ENCODE data around the gene LEFTY1. TPM values are rescaled to one million over a fixed set of nuclear protein-coding genes. Genes with fewer than 3 reads are reported as not detected.

Gene LEFTY1, protein sequence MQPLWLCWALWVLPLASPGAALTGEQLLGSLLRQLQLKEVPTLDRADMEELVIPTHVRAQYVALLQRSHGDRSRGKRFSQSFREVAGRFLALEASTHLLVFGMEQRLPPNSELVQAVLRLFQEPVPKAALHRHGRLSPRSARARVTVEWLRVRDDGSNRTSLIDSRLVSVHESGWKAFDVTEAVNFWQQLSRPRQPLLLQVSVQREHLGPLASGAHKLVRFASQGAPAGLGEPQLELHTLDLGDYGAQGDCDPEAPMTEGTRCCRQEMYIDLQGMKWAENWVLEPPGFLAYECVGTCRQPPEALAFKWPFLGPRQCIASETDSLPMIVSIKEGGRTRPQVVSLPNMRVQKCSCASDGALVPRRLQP
- not detected in 2 replicates for total RNA-seq

DNA sequence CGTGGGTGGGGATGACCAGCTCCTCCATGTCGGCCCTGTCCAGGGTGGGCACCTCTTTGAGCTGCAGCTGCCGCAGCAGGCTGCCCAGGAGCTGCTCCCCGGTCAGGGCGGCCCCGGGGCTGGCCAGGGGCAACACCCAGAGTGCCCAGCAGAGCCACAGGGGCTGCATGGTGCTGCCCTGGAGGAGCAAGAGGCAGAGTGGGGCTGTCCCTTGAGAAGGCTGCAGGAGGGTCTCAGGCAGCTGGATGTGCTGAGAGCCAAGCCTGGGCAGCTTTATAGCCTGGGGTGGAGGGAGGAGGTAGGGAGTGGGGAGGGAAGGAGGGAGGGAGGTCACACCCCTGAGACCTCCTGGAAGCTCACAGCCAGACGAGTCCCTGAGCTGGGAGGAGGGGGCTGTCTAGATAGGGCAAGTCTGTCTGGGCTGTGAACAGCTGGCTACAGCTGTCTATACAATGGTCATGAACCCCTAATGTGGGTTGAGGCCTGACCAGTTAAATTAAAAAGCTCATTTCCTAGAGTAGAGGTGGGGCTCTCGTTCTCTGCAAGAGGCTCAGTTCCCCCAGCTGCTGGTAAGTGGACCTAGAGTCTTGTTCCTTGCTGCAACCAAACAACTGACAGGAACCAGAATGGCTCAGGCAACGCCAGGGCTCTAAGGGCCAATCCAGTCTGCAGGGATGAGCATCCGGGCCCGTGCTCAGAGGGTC, at the start of gene LEFTY1:
LEFTY1 (minus strand) TSS at position 249 of the 704 bp plus-strand sequence; CDS start at position 169, 80 bp downstream.

DNA sequence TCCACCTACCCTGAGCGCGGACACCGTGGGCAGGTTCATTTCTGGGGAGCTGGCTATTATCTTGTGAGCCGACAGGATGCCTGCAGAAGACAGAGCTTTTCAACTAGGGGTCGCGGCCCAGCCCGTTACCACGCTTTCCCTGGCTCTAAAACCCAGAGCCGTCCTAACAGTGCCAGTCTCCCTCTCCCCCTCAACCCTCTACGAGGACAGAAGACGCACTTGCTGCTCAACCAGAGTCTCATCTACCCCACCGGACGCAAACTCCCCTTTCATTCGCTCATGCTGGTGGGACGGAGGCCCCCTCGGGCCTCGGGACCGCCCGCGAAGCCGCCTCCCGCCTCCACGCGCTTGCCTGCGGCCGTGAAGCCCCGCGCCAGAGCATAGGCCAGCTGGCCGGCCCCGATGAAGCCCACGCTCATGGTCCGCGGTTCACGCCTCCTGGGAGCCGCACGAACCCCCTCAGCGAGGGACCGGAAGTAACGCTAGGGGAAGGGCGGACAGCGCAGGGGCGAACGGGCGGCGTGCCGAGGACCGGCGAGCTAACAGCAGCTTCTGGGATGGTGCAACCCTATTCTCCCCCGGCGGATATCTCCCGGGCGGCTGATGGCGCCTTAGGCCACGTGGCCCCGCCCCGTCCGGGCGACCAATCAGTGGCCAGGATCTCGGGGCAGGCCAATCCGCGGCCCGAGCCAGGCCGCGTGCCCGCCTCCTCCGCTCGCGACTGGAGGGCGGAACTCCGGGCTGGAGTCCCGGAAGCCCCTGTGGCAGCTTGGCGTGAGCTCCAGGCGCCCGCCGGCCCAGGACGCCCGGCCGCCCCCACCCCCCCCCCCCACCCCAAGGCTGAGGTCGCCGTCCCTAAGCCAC, 35.0 kb upstream of the LEFTY1 start, which contains the start of gene PYCR2:
PYCR2 (minus strand) TSS at position 559 of the 864 bp plus-strand sequence; CDS start at position 419, 140 bp downstream.

DNA sequence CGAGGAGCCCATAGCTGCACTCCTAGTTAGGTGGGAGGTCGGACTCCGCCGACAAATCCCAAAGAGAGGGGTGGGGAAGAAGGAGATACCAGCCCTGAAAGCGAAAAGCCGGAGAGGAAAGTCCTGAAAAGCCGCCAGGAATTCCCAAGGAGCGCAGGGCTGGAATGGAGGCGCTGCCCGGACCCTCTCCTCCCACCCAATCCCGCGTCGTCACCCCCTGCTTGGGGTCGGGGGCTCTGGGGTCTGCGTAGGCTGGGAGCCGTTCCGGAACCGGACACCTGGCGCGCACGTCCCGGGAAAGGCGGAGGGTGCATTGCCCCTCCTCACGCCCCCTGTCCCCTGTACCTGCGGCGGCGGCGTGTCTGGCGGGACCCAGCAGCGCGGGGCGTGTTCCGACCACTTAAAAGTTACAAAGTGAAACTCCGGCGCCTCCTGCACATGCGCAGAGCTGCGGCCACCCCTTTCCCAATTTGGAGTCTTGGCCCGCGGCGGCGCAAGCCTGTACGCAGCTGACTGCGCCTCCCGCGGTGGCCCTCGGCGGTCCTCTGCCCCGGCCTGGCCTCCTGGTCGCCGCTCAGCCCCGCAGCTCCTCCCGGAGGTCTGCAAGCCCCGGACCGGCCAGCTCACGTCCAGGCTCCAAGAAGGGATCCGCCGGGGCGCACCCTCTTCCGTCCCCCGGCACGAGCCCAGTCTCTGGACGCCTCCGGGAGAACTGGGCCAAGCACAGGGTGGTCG, 6.8 kb downstream of the LEFTY1 start, which contains the start of gene TMEM63A:
TMEM63A (minus strand) TSS at position 422 of the 735 bp plus-strand sequence. CDS start 4,800 bp downstream, outside the sequence.

Other genes with a start within 250 kb of the LEFTY1 start
- 54.0 and 82.1 TPM in 2 replicates for gene ENAH, start 236.0 kb downstream of the LEFTY1 start, total RNA-seq
- gene SRP9, start 111.3 kb downstream of the LEFTY1 start, total RNA-seq = 274 and 305 TPM in 2 replicates
- 21.9 and 73.9 TPM in 2 replicates for gene EPHX1, start 79.0 kb downstream of the LEFTY1 start, total RNA-seq
- gene TMEM63A, start 6.8 kb downstream of the LEFTY1 start, total RNA-seq = 10.0 and 25.4 TPM in 2 replicates
- gene PYCR2, start 35.1 kb upstream of the LEFTY1 start, total RNA-seq = 35.9 and 53.3 TPM in 2 replicates
- not detected in 2 replicates for gene LEFTY2, start 52.1 kb upstream of the LEFTY1 start, total RNA-seq
- gene SDE2, start 110.2 kb upstream of the LEFTY1 start, total RNA-seq = 17.2 and 20.0 TPM in 2 replicates
- gene H3-3A, start 173.6 kb upstream of the LEFTY1 start, total RNA-seq = 374 and 469 TPM in 2 replicates

Measured in epithelial cell of alveolus of lung (primary cell).